ENCODE results near the gene ARID3B. TPM values are rescaled to one million over a fixed set of nuclear protein-coding genes. Genes with fewer than 3 reads are reported as not detected.

Gene ARID3B
- polyA plus RNA-seq, 3 donors, result 15.8 to 21.1 (median 19.2) TPM

DNA sequence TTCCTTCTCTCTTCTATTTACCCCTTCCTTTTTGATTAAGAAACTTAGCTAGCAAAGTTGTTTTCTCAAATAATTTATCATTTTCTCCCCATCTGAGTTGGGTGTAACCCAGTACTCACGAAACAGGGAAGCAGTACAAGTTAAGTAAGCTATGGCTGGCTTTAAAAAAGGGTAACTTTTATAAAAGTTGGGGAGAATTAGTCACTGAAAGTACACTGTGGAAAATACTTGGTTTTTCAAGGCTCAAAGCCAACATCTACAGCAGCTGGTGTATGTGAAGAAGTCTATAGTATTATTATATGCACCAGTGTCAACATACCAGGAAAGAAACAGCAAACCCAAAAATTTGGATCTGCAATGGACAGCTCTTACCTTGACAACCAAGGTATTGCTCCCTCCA is 100.1 kb downstream of the ARID3B start:
- DNase-seq, result no peak

- peak; percentile 27 for DNase-seq
These were observed 101.3 kb downstream of the ARID3B start for GRCh38 chr15:74642348-74642733.

DNA sequence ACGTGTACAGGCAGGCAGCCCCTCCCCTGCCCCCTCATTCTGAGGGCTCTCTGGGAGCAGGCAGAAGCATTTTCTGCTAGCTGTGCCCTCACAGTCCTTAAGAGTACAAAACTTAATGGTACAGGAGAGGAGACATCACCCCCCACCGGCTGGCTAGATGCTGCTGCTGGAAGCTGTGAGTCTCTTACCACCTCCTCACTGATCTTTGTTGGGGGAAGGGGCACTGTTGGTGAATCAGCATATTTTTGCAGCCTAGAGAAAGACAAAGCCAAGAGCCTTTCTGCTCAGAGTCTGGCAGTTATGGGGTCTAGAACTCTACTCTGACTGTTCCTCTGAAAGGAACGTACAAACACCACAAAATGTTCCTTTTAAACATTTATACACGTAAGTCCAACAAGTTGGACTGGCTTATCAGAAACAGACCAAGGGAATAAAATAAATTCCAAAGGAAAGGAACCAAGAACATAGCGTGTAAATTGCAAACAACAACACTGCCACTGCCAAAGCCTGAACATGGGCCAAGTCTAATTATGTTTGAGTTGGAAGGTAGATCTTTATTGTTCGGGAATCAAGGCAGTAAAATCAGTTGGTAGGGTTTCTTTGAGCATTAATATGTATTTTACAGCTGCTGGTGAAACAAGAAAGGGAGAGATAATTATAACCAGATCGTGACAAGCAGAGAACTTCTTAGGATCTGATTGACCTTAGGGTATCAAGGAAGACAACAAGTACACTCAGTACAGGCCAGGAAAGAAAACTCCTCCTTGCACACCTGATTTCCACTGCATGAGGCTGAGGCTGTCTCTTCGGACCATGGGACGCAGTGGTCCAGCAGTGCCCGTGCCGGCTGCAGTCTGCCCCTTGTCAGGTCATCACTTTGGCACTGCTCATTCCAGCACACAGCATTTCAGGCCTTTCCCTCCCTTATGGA is 102.0 kb downstream of the ARID3B start:
- DNase-seq, result no peak

DNA sequence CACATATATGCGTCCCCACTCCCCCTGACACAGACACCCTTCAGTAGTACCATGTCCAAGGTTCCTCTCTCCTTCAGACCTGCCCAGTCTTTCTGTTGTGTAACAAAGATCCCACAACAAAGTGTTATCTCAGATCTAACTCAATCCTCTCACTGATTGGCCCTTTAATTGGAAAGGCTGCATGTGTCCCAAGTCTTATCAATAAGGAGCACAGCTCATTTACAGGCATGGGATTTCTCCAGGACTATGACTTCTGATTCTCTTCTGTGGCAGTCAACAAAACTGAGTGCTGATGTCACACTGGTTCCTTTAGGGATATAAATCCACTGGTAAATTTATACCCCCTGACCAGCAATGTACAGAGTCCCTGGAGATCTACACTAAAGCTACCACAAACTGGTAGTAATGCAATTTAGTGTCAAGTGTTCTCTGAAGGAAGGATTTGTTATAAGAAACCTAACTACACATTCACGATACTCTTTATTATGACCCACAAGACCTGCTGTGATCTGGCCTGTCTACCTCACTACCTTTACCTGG is 102.7 kb downstream of the ARID3B start:
- DNase-seq, result no peak

DNA sequence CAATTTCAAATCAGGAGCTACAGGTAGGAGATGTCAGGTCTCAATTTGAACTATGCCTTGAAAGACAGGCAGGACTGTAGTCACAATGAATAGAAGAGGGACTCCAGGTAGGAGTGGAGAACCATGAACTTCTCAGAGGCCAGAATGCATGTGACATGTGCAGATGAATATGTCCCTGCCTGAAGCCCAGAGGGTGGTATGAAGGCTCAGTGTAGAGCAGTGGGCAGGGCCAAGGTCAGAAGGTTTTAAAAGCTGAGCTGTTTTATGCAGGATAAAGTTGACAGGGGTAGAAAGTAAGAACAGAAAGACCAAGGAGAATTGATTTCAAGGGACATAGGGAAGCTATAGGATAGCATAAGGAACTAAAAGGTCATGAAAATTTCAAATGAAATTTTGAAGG is 105.5 kb downstream of the ARID3B start:
- no peak for DNase-seq

Other genes starting within 250 kb of the ARID3B start
- gene CYP11A1, start 173.6 kb upstream of the ARID3B start, polyA plus RNA-seq (ENCODE audit: insufficient read length in 3 of 3), result 1 to 10 TPM; 1.6 to 3.0 (median 2.2) TPM
- 1 to 10 TPM; 5.0 to 8.0 (median 6.8) TPM for gene SEMA7A, start 107.3 kb upstream of the ARID3B start, polyA plus RNA-seq (ENCODE audit: insufficient read length in 3 of 3)
- gene UBL7, start 80.1 kb upstream of the ARID3B start, polyA plus RNA-seq (ENCODE audit: insufficient read length in 3 of 3), result 10 to 100 TPM; 59.5 to 73.3 (median 64.7) TPM
- 10 to 100 TPM; 75.2 to 77.8 (median 75.3) TPM for gene CLK3, start 74.6 kb downstream of the ARID3B start, polyA plus RNA-seq (ENCODE audit: insufficient read length in 3 of 3)
- gene EDC3, start 154.8 kb downstream of the ARID3B start, polyA plus RNA-seq (ENCODE audit: insufficient read length in 3 of 3), result 10 to 100 TPM; 39.0 to 45.6 (median 39.2) TPM
- under 1 TPM in 1 of 3 donors, not detected in 2; 0.04 TPM for gene CYP1A1, start 184.3 kb downstream of the ARID3B start, polyA plus RNA-seq (ENCODE audit: insufficient read length in 3 of 3)
- under 1 TPM; 0.09 to 0.21 (median 0.16) TPM for gene CYP1A2, start 207.6 kb downstream of the ARID3B start, polyA plus RNA-seq (ENCODE audit: insufficient read length in 3 of 3)
- 10 to 100 TPM; 46.0 to 55.1 (median 47.9) TPM for gene CSK, start 240.9 kb downstream of the ARID3B start, polyA plus RNA-seq (ENCODE audit: insufficient read length in 3 of 3)

Measured in renal pelvis (tissue), 4 donors.